Measurements from ENCODE around the gene CLEC11A. TPM values are rescaled to one million over a fixed set of nuclear protein-coding genes. Genes with fewer than 3 reads are reported as not detected.

Gene CLEC11A
- total RNA-seq, 1 experiment from 2014 or later: not detected

DNA sequence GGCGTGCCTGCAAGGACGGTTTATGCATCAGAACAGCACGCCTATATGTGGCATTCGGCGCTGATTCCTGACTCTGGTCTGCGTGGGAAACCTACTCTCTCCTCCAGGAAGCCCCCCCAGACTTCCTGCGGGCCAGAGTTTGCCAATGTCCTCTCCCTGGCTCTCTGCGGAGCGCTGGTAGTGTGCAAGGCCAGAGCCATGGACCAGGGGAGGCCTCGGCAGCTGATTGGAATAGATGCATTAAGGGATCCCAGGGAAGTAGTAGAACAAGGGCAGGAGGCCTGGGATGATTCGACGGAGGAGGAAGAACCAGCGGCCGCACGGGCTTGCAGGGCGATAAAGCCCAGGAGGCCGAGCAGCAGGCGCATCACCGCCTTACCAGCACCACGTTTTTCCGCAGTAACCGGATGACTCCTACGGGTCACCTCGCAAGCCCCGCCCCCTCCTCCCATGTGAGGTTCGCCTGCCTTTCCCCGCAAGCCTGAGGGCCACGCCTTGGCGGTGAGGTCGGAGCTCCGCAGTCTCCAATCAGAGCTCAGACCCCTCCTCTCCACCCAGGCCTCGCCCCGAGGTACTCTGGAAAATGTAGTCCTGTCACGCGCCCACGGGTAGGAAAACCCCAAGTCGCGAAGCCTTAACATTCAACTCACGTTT lies 5.0 kb downstream of the CLEC11A start:
- no peak for TF ChIP-seq TCF7L2 (IDR thresholded peaks at IDR 0.05; ENCODE audit: low read depth, low read length)
- TF ChIP-seq POLR2AphosphoS5 (IDR thresholded peaks at IDR 0.05; ENCODE audit: low read depth, low read length): no peak
- TF ChIP-seq, protein P1, sequence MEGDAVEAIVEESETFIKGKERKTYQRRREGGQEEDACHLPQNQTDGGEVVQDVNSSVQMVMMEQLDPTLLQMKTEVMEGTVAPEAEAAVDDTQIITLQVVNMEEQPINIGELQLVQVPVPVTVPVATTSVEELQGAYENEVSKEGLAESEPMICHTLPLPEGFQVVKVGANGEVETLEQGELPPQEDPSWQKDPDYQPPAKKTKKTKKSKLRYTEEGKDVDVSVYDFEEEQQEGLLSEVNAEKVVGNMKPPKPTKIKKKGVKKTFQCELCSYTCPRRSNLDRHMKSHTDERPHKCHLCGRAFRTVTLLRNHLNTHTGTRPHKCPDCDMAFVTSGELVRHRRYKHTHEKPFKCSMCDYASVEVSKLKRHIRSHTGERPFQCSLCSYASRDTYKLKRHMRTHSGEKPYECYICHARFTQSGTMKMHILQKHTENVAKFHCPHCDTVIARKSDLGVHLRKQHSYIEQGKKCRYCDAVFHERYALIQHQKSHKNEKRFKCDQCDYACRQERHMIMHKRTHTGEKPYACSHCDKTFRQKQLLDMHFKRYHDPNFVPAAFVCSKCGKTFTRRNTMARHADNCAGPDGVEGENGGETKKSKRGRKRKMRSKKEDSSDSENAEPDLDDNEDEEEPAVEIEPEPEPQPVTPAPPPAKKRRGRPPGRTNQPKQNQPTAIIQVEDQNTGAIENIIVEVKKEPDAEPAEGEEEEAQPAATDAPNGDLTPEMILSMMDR (IDR thresholded peaks at IDR 0.05): no peak
- TF ChIP-seq SIN3A (IDR thresholded peaks at IDR 0.05; ENCODE audit: borderline replicate concordance, insufficient read depth, low read depth, low read length): no peak
- TF ChIP-seq, protein P2, sequence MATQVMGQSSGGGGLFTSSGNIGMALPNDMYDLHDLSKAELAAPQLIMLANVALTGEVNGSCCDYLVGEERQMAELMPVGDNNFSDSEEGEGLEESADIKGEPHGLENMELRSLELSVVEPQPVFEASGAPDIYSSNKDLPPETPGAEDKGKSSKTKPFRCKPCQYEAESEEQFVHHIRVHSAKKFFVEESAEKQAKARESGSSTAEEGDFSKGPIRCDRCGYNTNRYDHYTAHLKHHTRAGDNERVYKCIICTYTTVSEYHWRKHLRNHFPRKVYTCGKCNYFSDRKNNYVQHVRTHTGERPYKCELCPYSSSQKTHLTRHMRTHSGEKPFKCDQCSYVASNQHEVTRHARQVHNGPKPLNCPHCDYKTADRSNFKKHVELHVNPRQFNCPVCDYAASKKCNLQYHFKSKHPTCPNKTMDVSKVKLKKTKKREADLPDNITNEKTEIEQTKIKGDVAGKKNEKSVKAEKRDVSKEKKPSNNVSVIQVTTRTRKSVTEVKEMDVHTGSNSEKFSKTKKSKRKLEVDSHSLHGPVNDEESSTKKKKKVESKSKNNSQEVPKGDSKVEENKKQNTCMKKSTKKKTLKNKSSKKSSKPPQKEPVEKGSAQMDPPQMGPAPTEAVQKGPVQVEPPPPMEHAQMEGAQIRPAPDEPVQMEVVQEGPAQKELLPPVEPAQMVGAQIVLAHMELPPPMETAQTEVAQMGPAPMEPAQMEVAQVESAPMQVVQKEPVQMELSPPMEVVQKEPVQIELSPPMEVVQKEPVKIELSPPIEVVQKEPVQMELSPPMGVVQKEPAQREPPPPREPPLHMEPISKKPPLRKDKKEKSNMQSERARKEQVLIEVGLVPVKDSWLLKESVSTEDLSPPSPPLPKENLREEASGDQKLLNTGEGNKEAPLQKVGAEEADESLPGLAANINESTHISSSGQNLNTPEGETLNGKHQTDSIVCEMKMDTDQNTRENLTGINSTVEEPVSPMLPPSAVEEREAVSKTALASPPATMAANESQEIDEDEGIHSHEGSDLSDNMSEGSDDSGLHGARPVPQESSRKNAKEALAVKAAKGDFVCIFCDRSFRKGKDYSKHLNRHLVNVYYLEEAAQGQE (IDR thresholded peaks at IDR 0.05; ENCODE audit: insufficient read depth in 1 of 2, low read depth in 2 of 2, low read length in 1 of 2): no peak
- CTCF ChIA-PET: no interaction called here
- in situ Hi-C loops (cut with HindIII; ENCODE audit: low pct_unique_long_range_greater_than_20kb, low sequenced_read_pairs): no loop called here
- intact Hi-C loops (cut with micrococcal nuclease; ENCODE audit: unreplicated experiment): no loop called here
- DNase-seq (ENCODE audit: low read depth, low spot score) (no peak), ATAC-seq (no peak)
- H3K27ac ChIP-seq (ENCODE audit: low read length): no peak overlapping the region
- no peak overlapping the region for H3K4me3 ChIP-seq (ENCODE audit: low read depth in 2 of 2, low read length in 2 of 2)
- no peaks in the 10 kb centered on the region for H3K4me1 ChIP-seq (ENCODE audit: control insufficient read depth, insufficient read depth, low read length)
- no peaks in the 10 kb centered on the region; the same call in 1 of the 2 replicates for H3K36me3 ChIP-seq (ENCODE audit: control insufficient read depth, insufficient read depth, low read length)
- POLR2A ChIA-PET: no interaction called here
- no TSS peak for BruUV-seq (replicated peaks)
- H3K9me3 ChIP-seq (ENCODE audit: control insufficient read depth, insufficient read depth, low read depth, low read length): no peaks in the 10 kb centered on the region
- no peaks in the 10 kb centered on the region; the same call in 1 of the 2 replicates for H3K27me3 ChIP-seq (ENCODE audit: control insufficient read depth, insufficient read depth, low read length)

DNA sequence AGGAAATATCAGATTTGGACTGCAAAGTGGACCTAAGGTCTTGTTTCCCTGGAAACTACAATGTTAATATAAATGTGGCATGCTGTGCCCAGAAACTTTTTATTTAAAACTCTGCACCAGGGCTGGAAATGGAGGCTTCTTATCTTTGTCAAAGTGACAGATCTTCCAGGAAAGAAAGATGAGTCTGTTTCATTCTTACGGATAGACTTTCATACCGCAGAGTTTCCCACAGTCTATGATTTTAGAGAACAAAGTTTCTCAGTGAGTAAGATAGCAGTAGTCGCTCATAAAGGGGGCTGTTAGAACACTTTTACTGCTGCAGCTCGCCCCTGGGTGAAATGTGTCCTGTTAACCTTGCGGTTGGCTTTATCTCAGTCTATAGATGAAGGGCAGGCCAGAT lies 6.7 kb downstream of the CLEC11A start:
- no peaks in the 10 kb centered on the region; the same call in 1 of the 2 replicates for H3K27me3 ChIP-seq (ENCODE audit: control insufficient read depth, insufficient read depth, low read length)
- H3K4me3 ChIP-seq (ENCODE audit: low read depth in 2 of 2, low read length in 2 of 2): no peak overlapping the region
- BruUV-seq (replicated peaks): no TSS peak
- no peaks in the 10 kb centered on the region for H3K9me3 ChIP-seq (ENCODE audit: control insufficient read depth, insufficient read depth, low read depth, low read length)
- in situ Hi-C loops (cut with HindIII; ENCODE audit: low pct_unique_long_range_greater_than_20kb, low sequenced_read_pairs) (no loop called here), intact Hi-C loops (cut with micrococcal nuclease; ENCODE audit: unreplicated experiment) (no loop called here)
- no peak for ATAC-seq
- POLR2A ChIA-PET: no interaction called here
- no peak overlapping the region for H3K27ac ChIP-seq (ENCODE audit: low read length)
- H3K4me1 ChIP-seq (ENCODE audit: control insufficient read depth, insufficient read depth, low read length): no peaks in the 10 kb centered on the region
- no peaks in the 10 kb centered on the region; the same call in 1 of the 2 replicates for H3K36me3 ChIP-seq (ENCODE audit: control insufficient read depth, insufficient read depth, low read length)
- TF ChIP-seq, protein P2 (IDR thresholded peaks at IDR 0.05; ENCODE audit: insufficient read depth in 1 of 2, low read depth in 2 of 2, low read length in 1 of 2): no peak
- TF ChIP-seq TCF7L2 (IDR thresholded peaks at IDR 0.05; ENCODE audit: low read depth, low read length): no peak
- TF ChIP-seq, protein P1 (IDR thresholded peaks at IDR 0.05): no peak
- no peak for TF ChIP-seq SIN3A (IDR thresholded peaks at IDR 0.05; ENCODE audit: borderline replicate concordance, insufficient read depth, low read depth, low read length)
- TF ChIP-seq POLR2AphosphoS5 (IDR thresholded peaks at IDR 0.05; ENCODE audit: low read depth, low read length): no peak
- no peak for DNase-seq (ENCODE audit: low read depth, low spot score)
- CTCF ChIA-PET: interaction anchor here (0.6 kb wide), 1 partner anchor 38 kb away, joined by 3 read pairs; no protein-coding TSS in a partner anchor

Measured in Panc1 (cell line).